GM10266 (cell line): ENCODE data around the gene JAM3.
A peak's percentile ranks its signal among the peaks of the same experiment; 100 is the strongest.
"Not testable (repeated sequence)": the region's sequence is repeated elsewhere in the genome, so short reads cannot be mapped to it uniquely, and the experiment has no call there.

Source experiments
- DNase-seq: peaks from one replicate; pipeline ENCODE4 v3.0.0; 2012; ENCODE audit errors: extremely low spot score
- TF ChIP-seq, protein P1 (sequence below): IDR thresholded peaks from 2 replicates; pipeline ENCODE4 v1.5.1; 2012; ENCODE audit warnings: mild to moderate bottlenecking, low read depth; ENCODE audit not compliant: control insufficient read depth, insufficient read depth; ENCODE audit errors: missing control alignments

Gene JAM3

DNA sequence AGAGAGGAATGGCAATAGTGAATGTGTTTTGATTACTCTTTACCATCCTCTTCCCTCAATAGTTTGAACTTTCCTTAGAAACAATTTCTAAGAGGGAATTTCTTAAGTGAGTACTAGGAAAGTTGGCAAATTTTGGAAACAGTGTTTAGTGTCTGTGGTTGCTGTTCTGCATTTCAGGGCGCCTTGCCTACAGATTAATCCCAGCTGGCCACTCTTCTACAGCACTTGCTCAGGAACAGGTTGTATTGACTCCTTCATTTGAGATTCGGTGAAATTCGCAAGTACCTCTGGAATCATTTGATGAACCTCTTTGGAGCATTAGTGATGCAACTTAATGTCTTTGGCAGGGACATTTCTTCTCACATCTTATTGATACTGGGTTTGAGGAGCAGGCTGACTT is 28.3 kb downstream of the JAM3 start:
- TF ChIP-seq, protein P1, sequence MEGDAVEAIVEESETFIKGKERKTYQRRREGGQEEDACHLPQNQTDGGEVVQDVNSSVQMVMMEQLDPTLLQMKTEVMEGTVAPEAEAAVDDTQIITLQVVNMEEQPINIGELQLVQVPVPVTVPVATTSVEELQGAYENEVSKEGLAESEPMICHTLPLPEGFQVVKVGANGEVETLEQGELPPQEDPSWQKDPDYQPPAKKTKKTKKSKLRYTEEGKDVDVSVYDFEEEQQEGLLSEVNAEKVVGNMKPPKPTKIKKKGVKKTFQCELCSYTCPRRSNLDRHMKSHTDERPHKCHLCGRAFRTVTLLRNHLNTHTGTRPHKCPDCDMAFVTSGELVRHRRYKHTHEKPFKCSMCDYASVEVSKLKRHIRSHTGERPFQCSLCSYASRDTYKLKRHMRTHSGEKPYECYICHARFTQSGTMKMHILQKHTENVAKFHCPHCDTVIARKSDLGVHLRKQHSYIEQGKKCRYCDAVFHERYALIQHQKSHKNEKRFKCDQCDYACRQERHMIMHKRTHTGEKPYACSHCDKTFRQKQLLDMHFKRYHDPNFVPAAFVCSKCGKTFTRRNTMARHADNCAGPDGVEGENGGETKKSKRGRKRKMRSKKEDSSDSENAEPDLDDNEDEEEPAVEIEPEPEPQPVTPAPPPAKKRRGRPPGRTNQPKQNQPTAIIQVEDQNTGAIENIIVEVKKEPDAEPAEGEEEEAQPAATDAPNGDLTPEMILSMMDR = no peak
- DNase-seq = no peak

DNA sequence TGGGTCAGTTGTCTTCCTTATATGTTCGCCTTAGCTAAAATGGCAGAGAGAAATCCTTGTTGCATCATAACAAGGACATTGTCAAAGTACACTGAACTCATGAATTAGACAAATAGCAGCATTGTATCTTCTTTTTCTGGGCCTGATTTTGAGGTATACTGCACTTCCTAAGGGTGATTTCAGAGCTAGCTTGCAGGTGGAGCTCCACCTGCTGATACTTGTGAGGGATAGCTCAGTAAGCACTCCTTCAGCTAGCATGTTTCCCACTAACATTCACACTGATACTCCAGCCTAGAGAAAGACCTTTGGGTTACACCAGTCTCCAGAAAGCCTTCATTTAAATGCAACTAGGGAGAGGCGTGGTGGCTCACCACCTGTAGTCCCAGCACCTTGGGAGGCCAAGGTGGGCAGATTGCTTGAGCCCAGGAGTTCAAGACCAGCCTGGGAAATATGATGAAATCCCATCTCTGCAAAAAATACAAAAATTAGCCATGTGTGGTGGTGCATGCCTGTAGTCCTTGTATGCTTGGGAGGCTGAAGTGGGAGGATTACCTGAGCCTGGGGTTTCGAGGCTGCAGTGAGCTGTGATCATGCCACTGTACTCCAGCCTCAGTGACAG is 29.8 kb downstream of the JAM3 start:
- no peak for DNase-seq
- TF ChIP-seq, protein P1 = peak; percentile 33

DNA sequence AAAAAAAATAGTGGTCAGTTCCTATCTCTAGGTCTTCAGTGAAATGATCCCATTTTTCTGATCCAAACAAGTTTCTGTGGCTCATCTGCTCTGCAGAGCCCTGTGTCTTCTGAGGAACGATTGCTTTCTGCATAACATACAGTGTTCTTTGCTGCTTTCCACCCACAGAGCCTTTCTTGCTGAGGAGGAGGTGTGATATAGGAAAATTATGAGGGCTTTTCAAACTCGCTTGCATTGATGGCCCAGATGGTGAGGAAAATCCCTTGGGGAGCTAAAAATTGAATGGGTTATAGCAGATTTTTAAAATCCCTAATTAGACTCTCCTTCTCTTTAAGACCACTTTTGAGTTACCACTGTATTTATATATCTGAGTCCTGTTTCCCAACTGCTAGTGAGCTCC is 31.3 kb downstream of the JAM3 start:
- TF ChIP-seq, protein P1 = no peak
- no peak for DNase-seq

DNA sequence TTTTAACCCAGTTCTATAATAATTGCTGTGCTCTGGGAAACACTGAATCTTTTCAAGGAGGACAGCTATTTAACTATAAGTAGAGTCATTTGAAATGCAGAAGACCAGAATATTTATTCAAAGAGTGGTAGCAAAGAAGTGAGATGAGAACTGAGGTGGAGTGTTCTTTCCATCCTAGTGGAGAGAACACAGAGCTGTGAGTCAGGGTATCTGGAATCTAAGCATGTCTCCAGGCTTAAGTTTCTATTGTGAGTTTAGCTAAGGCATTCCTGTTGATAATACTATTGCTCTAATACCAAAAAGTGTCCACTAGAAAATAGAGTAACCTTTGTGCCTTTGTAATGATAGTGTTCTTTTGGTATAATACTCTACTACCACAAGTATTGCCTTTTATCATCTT is 32.4 kb downstream of the JAM3 start:
- TF ChIP-seq, protein P1 = no peak
- DNase-seq = no peak

DNA sequence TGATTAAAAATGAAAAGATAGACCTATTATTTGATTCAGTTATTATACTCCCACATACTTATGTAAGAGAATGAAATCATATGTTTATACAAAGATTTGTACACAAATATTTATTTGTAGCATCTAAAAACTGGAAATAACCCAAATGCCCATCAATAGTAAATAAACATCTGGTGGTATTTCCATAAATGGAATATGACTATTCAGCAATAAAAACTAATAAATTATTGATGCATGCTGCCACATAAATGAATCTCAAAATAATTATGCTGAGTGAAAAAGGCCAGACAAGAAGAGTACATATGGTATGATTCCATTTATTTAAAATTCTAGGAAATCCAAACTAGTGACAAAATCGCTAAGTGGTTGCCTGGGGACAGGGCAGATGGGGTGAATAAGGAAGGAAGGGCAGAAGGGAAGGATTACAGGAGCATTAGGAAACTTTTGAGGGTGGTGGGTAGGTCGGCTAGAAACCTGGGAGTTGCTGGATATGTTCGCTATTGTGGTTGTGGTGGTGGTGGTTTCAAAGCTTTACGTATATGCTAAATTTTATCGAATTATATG is 41.5 kb downstream of the JAM3 start:
- TF ChIP-seq, protein P1 = no peak
- DNase-seq = no peak

DNA sequence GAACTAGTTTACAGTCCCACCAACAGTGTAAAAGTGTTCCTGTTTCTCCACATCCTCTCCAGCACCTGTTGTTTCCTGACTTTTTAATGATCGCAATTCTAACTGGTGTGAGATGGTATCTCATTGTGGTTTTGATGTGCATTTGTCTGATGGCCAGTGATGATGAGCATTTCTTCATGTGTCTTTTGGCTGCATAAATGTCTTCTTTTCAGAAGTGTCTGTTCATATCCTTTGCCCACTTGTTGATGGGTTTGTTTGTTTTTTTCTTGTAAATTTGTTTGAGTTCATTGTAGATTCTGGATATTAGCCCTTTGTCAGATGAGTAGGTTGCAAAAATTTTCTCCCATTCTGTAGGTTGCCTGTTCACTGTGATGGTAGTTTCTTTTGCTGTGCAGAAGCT is 44.9 kb downstream of the JAM3 start:
- DNase-seq = not testable (repeated sequence)

DNA sequence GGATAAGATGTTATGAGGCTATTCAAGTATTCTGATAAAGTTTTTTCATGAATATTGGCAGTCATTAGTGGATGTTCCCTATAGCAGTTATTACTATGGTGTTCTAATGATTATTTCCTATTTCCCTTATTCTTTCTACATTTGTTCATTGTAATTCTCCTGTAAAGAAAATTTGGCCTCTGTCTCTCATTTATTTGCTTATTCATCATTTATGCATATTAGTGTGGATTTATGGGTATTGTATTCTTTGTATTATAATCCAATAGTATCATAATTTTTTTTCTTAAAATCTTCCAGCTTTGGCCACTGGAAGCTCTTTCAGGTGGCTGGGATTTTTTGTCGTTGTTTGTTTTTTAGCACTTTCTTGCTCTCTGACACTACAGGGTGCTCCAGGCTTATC is 47.3 kb downstream of the JAM3 start:
- TF ChIP-seq, protein P1 = no peak
- no peak for DNase-seq

DNA sequence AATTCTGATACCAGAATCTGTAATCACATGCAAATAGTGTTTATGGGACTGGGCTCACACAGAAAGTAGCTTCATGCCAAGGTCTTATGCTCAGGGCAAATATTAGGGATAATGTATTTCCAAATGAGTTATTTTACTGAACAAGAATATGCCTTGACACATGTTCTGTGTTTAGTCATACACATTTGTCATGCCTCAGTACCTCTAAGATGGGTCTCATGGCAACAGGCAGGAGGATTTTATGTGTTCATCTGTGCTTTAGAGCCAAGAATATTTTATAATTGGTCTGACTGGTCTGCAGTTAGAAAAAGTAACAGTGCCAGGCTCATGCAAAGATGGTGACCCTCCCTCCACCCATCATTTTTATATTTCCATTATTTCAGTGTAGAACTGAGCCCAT is 49.1 kb downstream of the JAM3 start:
- no peak for DNase-seq

More for the DNA sequence above, 49.1 kb downstream of the JAM3 start:
- TF ChIP-seq, protein P1 = no peak
